ENCODE data around the gene VEGFC. TPM values are rescaled to one million over a fixed set of nuclear protein-coding genes. Genes with fewer than 3 reads are reported as not detected.

VEGFC gene
- total RNA-seq, 2 donors from 2014 or later: not detected

DNA sequence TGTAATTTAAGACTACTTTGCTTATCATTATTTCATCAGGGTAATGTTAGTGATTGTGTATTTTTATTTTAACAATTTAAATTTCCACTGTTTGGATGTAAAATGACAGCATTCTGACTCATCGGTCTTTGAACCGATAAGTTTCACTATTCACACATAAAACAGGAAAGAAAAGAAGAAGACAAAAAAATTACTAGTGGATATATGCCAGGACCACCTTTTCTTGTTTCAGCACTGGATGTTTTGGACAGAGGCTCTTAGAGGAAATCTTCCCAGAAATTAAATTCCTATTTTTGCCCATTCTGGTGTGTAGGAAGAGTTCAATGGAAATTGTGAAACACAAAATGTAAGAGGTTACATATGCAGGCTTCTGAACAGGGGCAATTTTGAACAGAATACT, 57.4 kb downstream of the VEGFC start:
- Mint-ChIP-seq H3K9me3 (peaks cover 8% of the 10 kb centered on the region), H3K36me3 (no peaks in the 10 kb centered on the region), H3K27me3 (no peaks in the 10 kb centered on the region), H3K4me3 (no peak overlapping the region), H3K4me1 (ENCODE audit: low read depth in 2 of 2) (no peaks in the 10 kb centered on the region), H3K27ac (no peak overlapping the region)
- DNase-seq (ENCODE audit: low spot score) (no peak), ATAC-seq (no peak)

DNA sequence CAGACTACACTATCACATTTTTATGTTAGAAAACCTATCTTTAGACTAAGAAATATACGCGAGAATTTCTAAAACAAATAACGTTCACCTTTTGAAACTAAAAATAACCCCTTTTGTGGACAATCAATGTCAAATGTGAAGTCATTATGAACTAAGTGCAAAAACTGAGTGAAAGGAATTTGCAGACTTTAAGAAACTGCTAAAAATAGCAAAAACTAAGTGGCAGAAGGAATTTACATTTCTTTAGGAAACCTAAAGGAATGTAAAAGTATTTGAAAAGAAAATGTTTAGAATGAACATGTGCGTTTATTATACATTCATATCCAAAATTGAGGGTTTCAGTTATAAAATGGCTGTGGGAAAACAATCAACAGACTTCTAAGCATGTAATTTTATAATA, 58.3 kb downstream of the VEGFC start:
- ATAC-seq: no peak
- no peak for DNase-seq (ENCODE audit: low spot score)
- no peak overlapping the region for H3K27ac Mint-ChIP-seq
- no peaks in the 10 kb centered on the region for H3K27me3 Mint-ChIP-seq
- no peaks in the 10 kb centered on the region for H3K4me1 Mint-ChIP-seq (ENCODE audit: low read depth in 2 of 2)
- peaks cover 7% of the 10 kb centered on the region for H3K9me3 Mint-ChIP-seq
- H3K36me3 Mint-ChIP-seq: no peaks in the 10 kb centered on the region
- H3K4me3 Mint-ChIP-seq: no peak overlapping the region

DNA sequence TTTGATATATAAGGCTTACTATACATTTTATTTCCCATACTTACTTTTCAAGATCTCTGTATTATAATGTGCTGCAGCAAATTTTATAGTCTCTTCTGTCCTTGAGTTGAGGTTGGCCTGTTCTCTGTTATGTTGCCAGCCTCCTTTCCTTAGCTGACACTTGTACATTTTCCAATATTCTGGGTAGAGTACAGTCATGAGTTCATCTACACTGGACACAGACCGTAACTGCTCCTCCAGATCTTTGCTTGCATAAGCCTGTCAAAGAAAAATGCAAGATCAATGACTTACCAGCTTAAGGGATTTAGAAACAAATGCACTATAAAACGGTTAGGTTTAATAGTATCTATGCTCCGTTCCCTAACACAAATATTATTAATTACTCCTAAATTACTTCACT, 63.2 kb downstream of the VEGFC start:
- no peaks in the 10 kb centered on the region for H3K27me3 Mint-ChIP-seq
- H3K9me3 Mint-ChIP-seq: peaks cover 7% of the 10 kb centered on the region
- no peak for DNase-seq (ENCODE audit: low spot score)
- no peaks in the 10 kb centered on the region for H3K36me3 Mint-ChIP-seq
- no peak overlapping the region for H3K4me3 Mint-ChIP-seq
- H3K4me1 Mint-ChIP-seq (ENCODE audit: low read depth in 2 of 2): no peaks in the 10 kb centered on the region
- H3K27ac Mint-ChIP-seq: no peak overlapping the region
- no peak for ATAC-seq

GRCh38 chr4:176726803-176727202, 65.9 kb downstream of the VEGFC start:
- no peak for DNase-seq (ENCODE audit: low spot score)
- Mint-ChIP-seq H3K36me3 (no peaks in the 10 kb centered on the region), H3K27ac (no peak overlapping the region), H3K4me3 (no peak overlapping the region), H3K27me3 (no peaks in the 10 kb centered on the region), H3K4me1 (ENCODE audit: low read depth in 2 of 2) (no peaks in the 10 kb centered on the region), H3K9me3 (peaks cover 4% of the 10 kb centered on the region)
- no peak for ATAC-seq

- Mint-ChIP-seq H3K4me3 (no peak overlapping the region), H3K27ac (no peak overlapping the region), H3K36me3 (no peaks in the 10 kb centered on the region), H3K9me3 (peaks cover 9% of the 10 kb centered on the region), H3K27me3 (no peaks in the 10 kb centered on the region), H3K4me1 (ENCODE audit: low read depth in 2 of 2) (no peaks in the 10 kb centered on the region)
- no peak for ATAC-seq
- no peak for DNase-seq (ENCODE audit: low spot score)
Observed at GRCh38 chr4:176721459-176721858, 71.3 kb downstream of the VEGFC start.

- Mint-ChIP-seq H3K4me1 (ENCODE audit: low read depth in 2 of 2) (no peaks in the 10 kb centered on the region), H3K27ac (no peak overlapping the region), H3K9me3 (peaks cover 5% of the 10 kb centered on the region), H3K27me3 (no peaks in the 10 kb centered on the region), H3K36me3 (no peaks in the 10 kb centered on the region), H3K4me3 (no peak overlapping the region)
- no peak for DNase-seq (ENCODE audit: low spot score)
- ATAC-seq: no peak
Observed at GRCh38 chr4:176718881-176719280, 73.8 kb downstream of the VEGFC start.

GRCh38 chr4:176717237-176717636, 75.5 kb downstream of the VEGFC start:
- Mint-ChIP-seq H3K36me3 (no peaks in the 10 kb centered on the region), H3K4me3 (no peak overlapping the region), H3K27me3 (no peaks in the 10 kb centered on the region), H3K9me3 (peaks cover 9% of the 10 kb centered on the region), H3K27ac (no peak overlapping the region), H3K4me1 (ENCODE audit: low read depth in 2 of 2) (no peaks in the 10 kb centered on the region)
- ATAC-seq (no peak), DNase-seq (ENCODE audit: low spot score) (no peak)

DNA sequence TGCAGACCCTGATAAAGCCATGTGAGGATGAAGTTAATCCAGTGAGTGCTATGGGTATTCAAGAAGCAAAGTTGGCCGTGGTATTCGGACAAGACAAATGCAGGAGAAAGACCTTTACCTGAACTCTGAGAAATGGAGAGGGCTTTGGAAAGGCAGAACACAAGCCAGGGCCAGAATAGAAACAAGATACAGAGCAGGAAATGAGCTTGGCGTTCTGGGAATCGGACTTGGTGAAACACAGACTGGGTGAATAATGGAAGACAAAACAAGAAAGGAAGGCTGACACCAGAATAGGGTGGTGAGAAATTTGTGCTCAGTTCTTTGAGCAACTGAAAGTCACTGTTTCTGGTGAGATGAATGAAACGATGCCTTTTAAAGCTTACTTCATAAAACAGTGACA, 83.3 kb downstream of the VEGFC start:
- Mint-ChIP-seq H3K4me3 (no peak overlapping the region), H3K27me3 (no peaks in the 10 kb centered on the region), H3K4me1 (ENCODE audit: low read depth in 2 of 2) (no peaks in the 10 kb centered on the region), H3K9me3 (peaks cover 8% of the 10 kb centered on the region), H3K27ac (no peak overlapping the region), H3K36me3 (no peaks in the 10 kb centered on the region)
- DNase-seq (ENCODE audit: low spot score) (no peak), ATAC-seq (no peak)

GRCh38 chr4:176708771-176709311, 83.9 kb downstream of the VEGFC start:
- Mint-ChIP-seq H3K27me3 (no peaks in the 10 kb centered on the region), H3K36me3 (no peaks in the 10 kb centered on the region), H3K4me1 (ENCODE audit: low read depth in 2 of 2) (no peaks in the 10 kb centered on the region), H3K27ac (no peak overlapping the region), H3K9me3 (peaks cover 8% of the 10 kb centered on the region), H3K4me3 (no peak overlapping the region)
- no peak for ATAC-seq
- no peak for DNase-seq (ENCODE audit: low spot score)

- no peaks in the 10 kb centered on the region for H3K27me3 Mint-ChIP-seq
- no peaks in the 10 kb centered on the region for H3K4me1 Mint-ChIP-seq (ENCODE audit: low read depth in 2 of 2)
- no peak for DNase-seq (ENCODE audit: low spot score)
- no peak for ATAC-seq
- H3K4me3 Mint-ChIP-seq: no peak overlapping the region
- H3K36me3 Mint-ChIP-seq: no peaks in the 10 kb centered on the region
- peaks cover 10% of the 10 kb centered on the region for H3K9me3 Mint-ChIP-seq
- H3K27ac Mint-ChIP-seq: no peak overlapping the region
Observed at GRCh38 chr4:176690716-176691115, 102.0 kb downstream of the VEGFC start.

GRCh38 chr4:176680668-176681180, 112.0 kb downstream of the VEGFC start:
- DNase-seq (ENCODE audit: low spot score) (no peak), ATAC-seq (no peak)
- Mint-ChIP-seq H3K4me1 (ENCODE audit: low read depth in 2 of 2) (no peaks in the 10 kb centered on the region), H3K27ac (no peak overlapping the region), H3K27me3 (no peaks in the 10 kb centered on the region), H3K4me3 (no peak overlapping the region), H3K9me3 (peaks cover 8% of the 10 kb centered on the region), H3K36me3 (no peaks in the 10 kb centered on the region)

GRCh38 chr4:176676901-176677300, 115.8 kb downstream of the VEGFC start:
- H3K4me3 Mint-ChIP-seq: no peak overlapping the region
- DNase-seq (ENCODE audit: low spot score) (no peak), ATAC-seq (no peak)
- no peaks in the 10 kb centered on the region for H3K27me3 Mint-ChIP-seq
- no peak overlapping the region for H3K27ac Mint-ChIP-seq
- H3K4me1 Mint-ChIP-seq (ENCODE audit: low read depth in 2 of 2): no peaks in the 10 kb centered on the region
- H3K9me3 Mint-ChIP-seq: peaks cover 5% of the 10 kb centered on the region
- no peaks in the 10 kb centered on the region for H3K36me3 Mint-ChIP-seq

- DNase-seq (ENCODE audit: low spot score) (no peak), ATAC-seq (no peak)
- Mint-ChIP-seq H3K27me3 (no peaks in the 10 kb centered on the region), H3K9me3 (peaks cover 5% of the 10 kb centered on the region), H3K4me3 (no peak overlapping the region), H3K36me3 (no peaks in the 10 kb centered on the region), H3K27ac (no peak overlapping the region), H3K4me1 (ENCODE audit: low read depth in 2 of 2) (no peaks in the 10 kb centered on the region)
Observed at GRCh38 chr4:176675810-176676209, 116.9 kb downstream of the VEGFC start.

GRCh38 chr4:176671532-176671931, 121.2 kb downstream of the VEGFC start:
- Mint-ChIP-seq H3K4me1 (ENCODE audit: low read depth in 2 of 2) (no peaks in the 10 kb centered on the region), H3K27ac (no peak overlapping the region), H3K9me3 (no peaks in the 10 kb centered on the region), H3K36me3 (no peaks in the 10 kb centered on the region), H3K27me3 (no peaks in the 10 kb centered on the region), H3K4me3 (no peak overlapping the region)
- DNase-seq (ENCODE audit: low spot score): no peak
- ATAC-seq: no peak

GRCh38 chr4:176668324-176668723, 124.4 kb downstream of the VEGFC start:
- no peaks in the 10 kb centered on the region for H3K9me3 Mint-ChIP-seq
- H3K4me3 Mint-ChIP-seq: no peak overlapping the region
- DNase-seq (ENCODE audit: low spot score) (no peak), ATAC-seq (no peak)
- H3K27ac Mint-ChIP-seq: no peak overlapping the region
- no peaks in the 10 kb centered on the region for H3K4me1 Mint-ChIP-seq (ENCODE audit: low read depth in 2 of 2)
- no peaks in the 10 kb centered on the region for H3K36me3 Mint-ChIP-seq
- H3K27me3 Mint-ChIP-seq: no peaks in the 10 kb centered on the region

Measured in natural killer cell treated with Interleukin-12 subunit alpha and Interleukin-12 subunit beta and Interleukin-15 and Interleukin-18, amount 100 ng/mL, for 72 hours (primary cell).